SK-N-SH treated with all-trans-retinoic acid at 6 μM for 48 hours (cell line): ENCODE data around the gene FMO3.

Experiments
- ATAC-seq: fragments of 200-7000 bp; cut with Tn5 transposase; 3 replicates; pipeline ENCODE4 v1.9.1; 2020; ENCODE audit warnings: mild to moderate bottlenecking, moderate library complexity
- ARNTL ChIP-seq: fragments of 450-650 bp; formaldehyde crosslinking; IDR thresholded peaks from 2 replicates; pipeline ENCODE4 v1.5.0; 2020; ENCODE audit warnings: low read depth, mild to moderate bottlenecking, moderate library complexity, borderline replicate concordance
- BACH2 ChIP-seq: fragments of 250-450 bp; sonication (Bioruptor Pico); IDR thresholded peaks from 2 replicates; pipeline ENCODE4 v1.9.0; 2021; ENCODE audit warnings: mild to moderate bottlenecking, borderline replicate concordance
- CSDC2 ChIP-seq: fragments of 250-450 bp; sonication (Bioruptor Pico); IDR thresholded peaks from 2 replicates; pipeline ENCODE4 v1.5.0; 2020; ENCODE audit warnings: mild to moderate bottlenecking, moderate library complexity
- ESRRG ChIP-seq: fragments of 250-450 bp; sonication (Bioruptor Pico); IDR thresholded peaks from 2 replicates; pipeline ENCODE4 v1.6.1; 2021; ENCODE audit warnings: mild to moderate bottlenecking
- GLIS3 ChIP-seq: fragments of 250-450 bp; sonication (Bioruptor Pico); IDR thresholded peaks from 2 replicates; pipeline ENCODE4 v1.5.0; 2020; ENCODE audit warnings: mild to moderate bottlenecking, moderate library complexity
- ISL1 ChIP-seq: fragments of 250-450 bp; sonication (Bioruptor Pico); IDR thresholded peaks from 2 replicates; pipeline ENCODE4 v2.1.2; 2022; ENCODE audit warnings: mild to moderate bottlenecking, moderate library complexity
- OSR1 ChIP-seq: fragments of 250-450 bp; sonication (Bioruptor Pico); IDR thresholded peaks from 2 replicates; pipeline ENCODE4 v1.8.0; 2022; ENCODE audit warnings: moderate library complexity, mild to moderate bottlenecking, inconsistent platforms
- RARB ChIP-seq: fragments of 250-450 bp; sonication (Bioruptor Pico); IDR thresholded peaks from 2 replicates; pipeline ENCODE4 v1.8.0; 2021; ENCODE audit warnings: mild to moderate bottlenecking, moderate library complexity
- SNAI2 ChIP-seq: fragments of 250-450 bp; sonication (Bioruptor Pico); IDR thresholded peaks from 2 replicates; pipeline ENCODE4 v1.5.0; 2020; ENCODE audit warnings: mild to moderate bottlenecking, moderate library complexity
- TCF4 ChIP-seq: fragments of 250-450 bp; sonication (Bioruptor Pico); IDR thresholded peaks from 2 replicates; pipeline ENCODE4 v1.8.0; 2021; ENCODE audit warnings: mild to moderate bottlenecking, moderate library complexity, borderline replicate concordance
- TOX ChIP-seq: fragments of 250-450 bp; sonication (Bioruptor Pico); IDR thresholded peaks from 2 replicates; pipeline ENCODE4 v1.8.0; 2021; ENCODE audit warnings: mild to moderate bottlenecking, moderate library complexity, borderline replicate concordance
- ZC3H10 ChIP-seq: fragments of 250-450 bp; sonication (Bioruptor Pico); IDR thresholded peaks from 2 replicates; pipeline ENCODE4 v1.5.1; 2021; ENCODE audit warnings: mild to moderate bottlenecking, moderate library complexity
- ZFP3 ChIP-seq: fragments of 250-450 bp; sonication (Bioruptor Pico); IDR thresholded peaks from 2 replicates; pipeline ENCODE4 v1.5.0; 2020; ENCODE audit warnings: mild to moderate bottlenecking, moderate library complexity
- ZFP30 ChIP-seq: fragments of 450-650 bp; formaldehyde crosslinking; IDR thresholded peaks from 2 replicates; pipeline ENCODE4 v1.5.0; 2022; ENCODE audit warnings: mild to moderate bottlenecking, moderate library complexity
- ZNF565 ChIP-seq: fragments of 450-650 bp; formaldehyde crosslinking; conservative IDR thresholded peaks from 2 replicates; pipeline ENCODE4 v1.5.0; 2020; ENCODE audit warnings: low read depth, mild to moderate bottlenecking, moderate library complexity
- ZNF70 ChIP-seq: fragments of 450-650 bp; formaldehyde crosslinking; IDR thresholded peaks from 2 replicates; pipeline ENCODE4 v1.5.0; 2020; ENCODE audit warnings: mild to moderate bottlenecking, moderate library complexity
- ZNF8 ChIP-seq: fragments of 450-650 bp; formaldehyde crosslinking; IDR thresholded peaks from 2 replicates; pipeline ENCODE4 v1.5.0; 2020; ENCODE audit warnings: mild to moderate bottlenecking, moderate library complexity
- TF ChIP-seq, protein P1 (sequence below): fragments of 250-450 bp; sonication (Bioruptor Pico); IDR thresholded peaks from 2 replicates; pipeline ENCODE4 v1.8.0; 2021; ENCODE audit warnings: low read depth, mild to moderate bottlenecking, moderate library complexity, borderline replicate concordance
- TF ChIP-seq, protein P2 (sequence below): fragments of 250-450 bp; sonication (Bioruptor Pico); IDR thresholded peaks from 2 replicates; pipeline ENCODE4 v1.8.0; 2020; ENCODE audit warnings: mild to moderate bottlenecking, moderate library complexity, borderline replicate concordance
- TF ChIP-seq, protein P3 (sequence below): fragments of 250-450 bp; sonication (Bioruptor Pico); IDR thresholded peaks from 2 replicates; pipeline ENCODE4 v1.5.1; 2020; ENCODE audit warnings: low read depth, mild to moderate bottlenecking, moderate library complexity
- TF ChIP-seq, protein P4 (sequence below): fragments of 250-450 bp; sonication (Bioruptor Pico); IDR thresholded peaks from 2 replicates; pipeline ENCODE4 v1.5.1; 2021; ENCODE audit warnings: mild to moderate bottlenecking, moderate library complexity

Gene FMO3

DNA sequence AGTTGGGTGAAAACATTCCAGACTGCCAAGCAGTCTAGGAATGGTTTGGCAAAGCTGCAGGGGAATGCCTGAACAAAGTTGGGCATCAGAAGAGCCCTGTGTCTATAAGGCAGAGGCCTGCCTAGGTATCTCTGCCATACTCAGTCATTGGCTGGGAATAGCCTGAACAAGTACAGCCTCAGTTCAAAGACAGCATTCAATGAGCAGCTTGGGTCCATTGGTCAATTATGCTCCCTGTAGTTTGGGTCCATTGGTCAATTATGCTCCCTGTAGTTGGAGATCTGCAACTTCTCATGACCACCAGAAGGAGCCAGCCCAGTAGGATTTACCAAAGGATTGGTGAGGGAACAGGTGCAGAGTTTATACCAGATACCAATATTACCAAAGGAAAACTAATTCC, 31.6 kb downstream of the FMO3 start:
- no peak for ATAC-seq
- no peak for TF ChIP-seq ZNF70 (CRISPR knock-in tag)
- TF ChIP-seq ARNTL (CRISPR knock-in tag), result no peak
- no peak for TF ChIP-seq ESRRG (CRISPR knock-in tag)
- TF ChIP-seq TOX (CRISPR knock-in tag), result no peak
- no peak for TF ChIP-seq BACH2
- TF ChIP-seq ZFP30 (CRISPR knock-in tag), result no peak

DNA sequence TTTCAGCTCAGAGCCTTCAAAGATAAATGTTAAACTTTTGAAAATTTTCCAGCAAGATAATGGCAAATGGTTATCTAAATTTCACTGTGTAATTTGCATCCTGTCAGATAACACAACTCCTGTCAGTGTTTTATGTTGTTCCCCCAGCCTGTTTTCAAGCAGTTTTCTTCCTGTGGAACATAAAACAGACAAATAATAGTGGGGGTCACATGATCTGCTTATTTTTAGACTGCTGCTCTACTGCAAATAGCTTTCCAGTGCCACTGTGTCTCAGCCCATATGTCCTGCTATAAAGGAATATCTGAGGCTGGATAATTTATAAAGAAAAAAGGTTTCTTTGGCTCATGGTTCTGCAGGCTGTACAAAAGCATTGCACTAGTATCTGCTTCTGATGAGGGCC, 32.2 kb downstream of the FMO3 start:
- no peak for ATAC-seq
- TF ChIP-seq GLIS3 (CRISPR knock-in tag), result no peak
- TF ChIP-seq ZNF8 (CRISPR knock-in tag), result no peak
- TF ChIP-seq, protein P1, sequence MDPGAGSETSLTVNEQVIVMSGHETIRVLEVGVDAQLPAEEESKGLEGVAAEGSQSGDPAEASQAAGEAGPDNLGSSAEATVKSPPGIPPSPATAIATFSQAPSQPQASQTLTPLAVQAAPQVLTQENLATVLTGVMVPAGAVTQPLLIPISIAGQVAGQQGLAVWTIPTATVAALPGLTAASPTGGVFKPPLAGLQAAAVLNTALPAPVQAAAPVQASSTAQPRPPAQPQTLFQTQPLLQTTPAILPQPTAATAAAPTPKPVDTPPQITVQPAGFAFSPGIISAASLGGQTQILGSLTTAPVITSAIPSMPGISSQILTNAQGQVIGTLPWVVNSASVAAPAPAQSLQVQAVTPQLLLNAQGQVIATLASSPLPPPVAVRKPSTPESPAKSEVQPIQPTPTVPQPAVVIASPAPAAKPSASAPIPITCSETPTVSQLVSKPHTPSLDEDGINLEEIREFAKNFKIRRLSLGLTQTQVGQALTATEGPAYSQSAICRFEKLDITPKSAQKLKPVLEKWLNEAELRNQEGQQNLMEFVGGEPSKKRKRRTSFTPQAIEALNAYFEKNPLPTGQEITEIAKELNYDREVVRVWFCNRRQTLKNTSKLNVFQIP (CRISPR knock-in tag), result no peak
- TF ChIP-seq CSDC2 (CRISPR knock-in tag), result no peak
- TF ChIP-seq ZFP3 (CRISPR knock-in tag), result no peak
- TF ChIP-seq RARB (CRISPR knock-in tag), result no peak
- TF ChIP-seq, protein P2, sequence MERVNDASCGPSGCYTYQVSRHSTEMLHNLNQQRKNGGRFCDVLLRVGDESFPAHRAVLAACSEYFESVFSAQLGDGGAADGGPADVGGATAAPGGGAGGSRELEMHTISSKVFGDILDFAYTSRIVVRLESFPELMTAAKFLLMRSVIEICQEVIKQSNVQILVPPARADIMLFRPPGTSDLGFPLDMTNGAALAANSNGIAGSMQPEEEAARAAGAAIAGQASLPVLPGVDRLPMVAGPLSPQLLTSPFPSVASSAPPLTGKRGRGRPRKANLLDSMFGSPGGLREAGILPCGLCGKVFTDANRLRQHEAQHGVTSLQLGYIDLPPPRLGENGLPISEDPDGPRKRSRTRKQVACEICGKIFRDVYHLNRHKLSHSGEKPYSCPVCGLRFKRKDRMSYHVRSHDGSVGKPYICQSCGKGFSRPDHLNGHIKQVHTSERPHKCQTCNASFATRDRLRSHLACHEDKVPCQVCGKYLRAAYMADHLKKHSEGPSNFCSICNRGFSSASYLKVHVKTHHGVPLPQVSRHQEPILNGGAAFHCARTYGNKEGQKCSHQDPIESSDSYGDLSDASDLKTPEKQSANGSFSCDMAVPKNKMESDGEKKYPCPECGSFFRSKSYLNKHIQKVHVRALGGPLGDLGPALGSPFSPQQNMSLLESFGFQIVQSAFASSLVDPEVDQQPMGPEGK (CRISPR knock-in tag), result no peak
- TF ChIP-seq ARNTL (CRISPR knock-in tag), result no peak
- TF ChIP-seq, protein P3, sequence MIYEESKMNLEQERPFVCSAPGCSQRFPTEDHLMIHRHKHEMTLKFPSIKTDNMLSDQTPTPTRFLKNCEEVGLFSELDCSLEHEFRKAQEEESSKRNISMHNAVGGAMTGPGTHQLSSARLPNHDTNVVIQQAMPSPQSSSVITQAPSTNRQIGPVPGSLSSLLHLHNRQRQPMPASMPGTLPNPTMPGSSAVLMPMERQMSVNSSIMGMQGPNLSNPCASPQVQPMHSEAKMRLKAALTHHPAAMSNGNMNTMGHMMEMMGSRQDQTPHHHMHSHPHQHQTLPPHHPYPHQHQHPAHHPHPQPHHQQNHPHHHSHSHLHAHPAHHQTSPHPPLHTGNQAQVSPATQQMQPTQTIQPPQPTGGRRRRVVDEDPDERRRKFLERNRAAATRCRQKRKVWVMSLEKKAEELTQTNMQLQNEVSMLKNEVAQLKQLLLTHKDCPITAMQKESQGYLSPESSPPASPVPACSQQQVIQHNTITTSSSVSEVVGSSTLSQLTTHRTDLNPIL (CRISPR knock-in tag), result no peak
- no peak for TF ChIP-seq TCF4
- TF ChIP-seq, protein P4, sequence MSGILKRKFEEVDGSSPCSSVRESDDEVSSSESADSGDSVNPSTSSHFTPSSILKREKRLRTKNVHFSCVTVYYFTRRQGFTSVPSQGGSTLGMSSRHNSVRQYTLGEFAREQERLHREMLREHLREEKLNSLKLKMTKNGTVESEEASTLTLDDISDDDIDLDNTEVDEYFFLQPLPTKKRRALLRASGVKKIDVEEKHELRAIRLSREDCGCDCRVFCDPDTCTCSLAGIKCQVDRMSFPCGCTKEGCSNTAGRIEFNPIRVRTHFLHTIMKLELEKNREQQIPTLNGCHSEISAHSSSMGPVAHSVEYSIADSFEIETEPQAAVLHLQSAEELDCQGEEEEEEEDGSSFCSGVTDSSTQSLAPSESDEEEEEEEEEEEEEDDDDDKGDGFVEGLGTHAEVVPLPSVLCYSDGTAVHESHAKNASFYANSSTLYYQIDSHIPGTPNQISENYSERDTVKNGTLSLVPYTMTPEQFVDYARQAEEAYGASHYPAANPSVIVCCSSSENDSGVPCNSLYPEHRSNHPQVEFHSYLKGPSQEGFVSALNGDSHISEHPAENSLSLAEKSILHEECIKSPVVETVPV (CRISPR knock-in tag), result no peak
- no peak for TF ChIP-seq ZC3H10
- no peak for TF ChIP-seq ZFP30 (CRISPR knock-in tag)
- TF ChIP-seq BACH2, result no peak
- no peak for TF ChIP-seq ZNF565

DNA sequence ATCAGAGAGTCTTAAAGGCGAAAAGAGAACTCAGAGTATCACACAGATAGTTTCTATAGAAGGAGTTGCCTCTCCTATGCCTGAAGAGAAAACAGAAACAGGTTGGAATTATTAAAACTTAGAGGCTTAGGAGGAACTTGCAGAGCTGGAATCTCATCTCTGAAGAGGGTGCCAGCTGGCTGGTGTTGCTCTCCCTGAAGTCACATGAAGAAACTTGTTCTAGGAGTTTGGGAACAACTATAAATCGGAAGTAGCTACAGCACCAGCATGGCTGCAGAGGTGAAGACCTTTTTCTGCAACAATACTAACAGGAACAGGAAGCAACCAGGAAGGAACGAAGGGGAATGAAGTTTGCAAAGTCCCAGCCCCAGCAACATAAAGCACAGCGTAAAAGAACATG, 35.8 kb downstream of the FMO3 start:
- TF ChIP-seq ZC3H10 (no peak), RARB (CRISPR knock-in tag) (no peak), BACH2 (no peak), ARNTL (CRISPR knock-in tag) (no peak), ISL1 (CRISPR knock-in tag) (no peak), OSR1 (CRISPR knock-in tag) (no peak), ZFP3 (CRISPR knock-in tag) (no peak), SNAI2 (CRISPR knock-in tag) (no peak), GLIS3 (CRISPR knock-in tag) (no peak), TCF4 (no peak)
- TF ChIP-seq, protein P4 (CRISPR knock-in tag), result no peak
- TF ChIP-seq, protein P1 (CRISPR knock-in tag), result no peak
- TF ChIP-seq, protein P3 (CRISPR knock-in tag), result no peak
- no peak for ATAC-seq
